Progenitor cell of endocrine pancreas (in vitro differentiated cells): ENCODE data around the gene CCDC126. TPM values are rescaled to one million over a fixed set of nuclear protein-coding genes. Genes with fewer than 3 reads are reported as not detected.
A peak's percentile ranks its signal among the peaks of the same experiment; 100 is the strongest.

ENCODE experiments used
- DNase-seq: peaks from one replicate; pipeline ENCODE4 v3.0.0; 2021; ENCODE audit warnings: low spot score; ENCODE audit not compliant: unreplicated experiment
- H3K27ac Mint-ChIP-seq: 2 replicates; pipeline ENCODE4 v1.8.0; 2021; ENCODE audit warnings: mild to moderate bottlenecking, moderate library complexity, mixed read lengths
- H3K27me3 Mint-ChIP-seq: 2 replicates; pipeline ENCODE4 v1.8.0; 2021; ENCODE audit warnings: mixed read lengths
- H3K36me3 Mint-ChIP-seq: 2 replicates; pipeline ENCODE4 v1.8.0; 2022; ENCODE audit warnings: mixed read lengths; ENCODE audit not compliant: insufficient read depth
- H3K4me1 Mint-ChIP-seq: 2 replicates; pipeline ENCODE4 v1.8.0; 2021; ENCODE audit warnings: low read depth, mixed read lengths
- H3K4me3 Mint-ChIP-seq: 2 replicates; pipeline ENCODE4 v1.8.0; 2021; ENCODE audit warnings: low read depth, mild to moderate bottlenecking, moderate library complexity, mixed read lengths
- H3K9me3 Mint-ChIP-seq: 2 replicates; pipeline ENCODE4 v1.8.0; 2021; ENCODE audit warnings: low read depth, mixed read lengths
- CTCF ChIP-seq: fragments of 200-600 bp; sonication (generic); IDR thresholded peaks from one replicate; pipeline ENCODE4 v1.5.0; 2021; ENCODE audit warnings: antibody characterized with exemption, mild to moderate bottlenecking; ENCODE audit not compliant: unreplicated experiment
- total RNA-seq: library from RNA; stranded (reverse); gene quantifications from 2 replicates; pipeline ENCODE4 v1.2.1, GENCODE V29; 2021

The CCDC126 gene
- total RNA-seq, 1 donor from 2014 or later = 21.3 TPM

- H3K36me3 Mint-ChIP-seq = peaks cover 13% of the 10 kb centered on the region
- peaks cover 50% of the 10 kb centered on the region for H3K9me3 Mint-ChIP-seq
- TF ChIP-seq CTCF = no peak
- no peak overlapping the region for H3K27ac Mint-ChIP-seq
- DNase-seq = no peak
- H3K27me3 Mint-ChIP-seq = no peaks in the 10 kb centered on the region
- H3K4me3 Mint-ChIP-seq = no peak overlapping the region
- H3K4me1 Mint-ChIP-seq = no peaks in the 10 kb centered on the region
Observed at GRCh38 chr7:23654508-23654907, 57.3 kb downstream of the CCDC126 start.

DNA sequence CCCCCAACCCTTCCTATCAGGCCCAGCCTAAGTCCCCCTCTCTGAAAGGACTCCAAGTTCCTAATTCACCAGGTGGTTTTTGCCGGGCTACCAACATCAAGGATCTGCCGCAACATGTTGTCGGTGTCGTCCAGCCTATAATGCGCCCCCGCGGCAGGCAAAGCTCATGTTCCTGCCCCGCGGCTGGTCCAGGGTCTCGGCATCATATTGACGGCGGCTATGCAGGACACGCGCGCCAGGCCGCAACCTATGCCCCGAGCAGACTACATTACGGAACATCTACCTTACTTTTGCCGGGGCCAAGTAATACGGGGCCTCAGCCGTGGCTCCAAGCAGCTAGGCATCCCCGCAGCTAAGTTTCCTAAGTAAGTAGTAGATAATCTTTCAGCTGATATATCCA lies 58.3 kb downstream of the CCDC126 start:
- peaks cover 48% of the 10 kb centered on the region for H3K9me3 Mint-ChIP-seq
- TF ChIP-seq CTCF = no peak
- H3K4me1 Mint-ChIP-seq = no peaks in the 10 kb centered on the region
- no peaks in the 10 kb centered on the region for H3K27me3 Mint-ChIP-seq
- H3K4me3 Mint-ChIP-seq = no peak overlapping the region
- H3K27ac Mint-ChIP-seq = no peak overlapping the region
- peaks cover 12% of the 10 kb centered on the region for H3K36me3 Mint-ChIP-seq
- DNase-seq = no peak

DNA sequence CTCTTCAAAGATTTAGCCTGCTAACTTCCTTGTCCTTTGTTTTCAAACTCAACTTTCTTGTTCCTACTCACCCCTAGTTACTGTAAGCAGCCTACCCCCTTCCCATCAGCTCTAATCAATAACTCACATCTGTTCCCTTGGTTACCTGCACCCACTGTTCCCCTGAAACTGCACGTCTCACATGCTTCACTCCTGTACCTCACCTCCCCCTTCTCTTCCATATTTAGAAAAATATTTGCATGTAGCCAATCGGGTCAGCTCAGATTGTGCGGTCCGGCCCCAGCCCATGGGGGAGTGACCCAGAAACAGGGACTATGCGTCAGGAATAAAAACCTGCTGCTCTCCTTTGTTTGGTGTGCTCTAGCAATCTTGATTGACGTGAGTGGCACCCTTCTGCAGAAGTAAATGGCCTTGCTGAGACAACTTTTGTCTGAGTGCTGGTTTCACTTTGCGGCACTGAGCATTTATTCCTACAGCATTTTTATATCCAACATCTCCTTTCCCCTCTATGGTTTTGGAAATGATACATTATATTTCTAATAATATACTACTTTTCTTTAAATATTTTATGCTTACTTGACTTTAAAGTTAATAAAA lies 61.7 kb downstream of the CCDC126 start:
- DNase-seq = no peak

DNA sequence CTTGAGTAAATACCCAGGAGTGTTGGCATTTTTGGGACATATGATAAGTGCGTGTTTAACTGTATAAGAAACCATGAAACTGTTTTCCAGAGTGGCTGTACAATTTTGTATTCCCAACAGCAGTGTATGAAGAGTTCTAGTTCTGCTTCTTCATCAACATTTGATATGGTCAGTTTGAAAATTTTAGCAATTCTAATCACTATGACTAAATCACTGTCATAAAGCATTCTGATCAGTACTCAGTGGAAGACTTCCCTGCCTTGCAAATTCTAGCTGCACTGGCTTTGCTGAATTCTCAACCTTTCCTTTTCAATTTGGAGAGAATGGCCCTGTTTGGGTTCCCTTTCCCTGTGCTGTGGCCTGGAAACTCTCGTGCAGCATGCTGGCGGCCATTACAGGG lies 64.2 kb downstream of the CCDC126 start:
- peaks cover 3% of the 10 kb centered on the region for H3K36me3 Mint-ChIP-seq
- no peak for TF ChIP-seq CTCF
- H3K27ac Mint-ChIP-seq = no peak overlapping the region

More for the DNA sequence above, 61.7 kb downstream of the CCDC126 start:
- Mint-ChIP-seq H3K27me3 (no peaks in the 10 kb centered on the region), H3K4me1 (peaks cover 3% of the 10 kb centered on the region), H3K36me3 (peaks cover 8% of the 10 kb centered on the region), H3K27ac (no peak overlapping the region), H3K9me3 (peaks cover 31% of the 10 kb centered on the region), H3K4me3 (no peak overlapping the region)
- no peak for TF ChIP-seq CTCF

DNA sequence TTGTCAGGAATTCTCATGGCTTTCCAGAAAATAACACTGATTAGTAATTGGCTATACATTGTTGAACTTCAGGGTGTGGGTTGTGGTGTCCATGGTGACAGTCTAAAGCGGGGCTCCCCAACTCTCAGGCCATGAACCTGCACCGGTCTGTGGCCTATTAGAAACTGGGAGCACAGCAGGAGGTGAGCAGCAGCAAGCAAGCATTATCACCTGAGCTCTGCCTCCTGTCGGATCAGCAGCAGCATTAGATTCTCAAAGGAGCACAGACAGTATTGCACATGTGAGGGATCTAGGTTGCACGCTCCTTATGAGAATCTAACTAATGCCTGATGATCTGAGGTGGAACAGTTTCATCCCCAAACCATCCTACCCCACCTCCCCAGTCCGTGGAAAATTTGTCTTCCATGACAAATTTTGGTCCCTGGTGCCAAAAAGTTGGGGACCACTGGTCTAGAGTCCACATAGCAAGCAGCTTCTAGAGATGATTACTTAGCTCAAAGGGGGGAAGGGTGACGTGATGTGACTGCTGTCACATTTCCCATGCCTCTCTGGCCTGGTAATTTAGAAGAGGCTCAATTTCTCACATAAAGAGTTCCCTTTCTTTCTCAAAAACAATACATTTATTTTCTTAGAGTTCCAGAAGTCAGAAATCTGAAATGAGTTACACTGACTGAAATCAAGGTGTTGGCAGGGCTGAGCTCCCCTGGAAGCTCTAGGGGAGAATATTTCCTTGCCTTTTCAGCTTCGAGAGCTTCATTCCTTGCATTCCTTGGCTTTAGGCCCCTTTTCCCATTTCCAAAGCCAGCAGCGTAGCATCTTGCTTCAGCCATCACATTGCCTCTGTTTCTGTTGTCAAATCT lies 65.2 kb downstream of the CCDC126 start:
- peaks cover 9% of the 10 kb centered on the region for H3K9me3 Mint-ChIP-seq
- no peak for TF ChIP-seq CTCF
- peak overlapping the region; percentile 26 for H3K27ac Mint-ChIP-seq

More for the DNA sequence above, 64.2 kb downstream of the CCDC126 start:
- Mint-ChIP-seq H3K4me1 (peaks cover 3% of the 10 kb centered on the region), H3K27me3 (no peaks in the 10 kb centered on the region), H3K4me3 (no peak overlapping the region), H3K9me3 (peaks cover 17% of the 10 kb centered on the region)
- no peak for DNase-seq

More for the DNA sequence above, 65.2 kb downstream of the CCDC126 start:
- Mint-ChIP-seq H3K36me3 (peaks cover 3% of the 10 kb centered on the region), H3K4me3 (no peak overlapping the region), H3K27me3 (no peaks in the 10 kb centered on the region), H3K4me1 (peaks cover 3% of the 10 kb centered on the region)
- DNase-seq = no peak
